Measurements from ENCODE around the gene KRT84. TPM values are rescaled to one million over a fixed set of nuclear protein-coding genes. Genes with fewer than 3 reads are reported as not detected.

Gene KRT84
- total and polyA plus RNA-seq, 2 of the 4 experiments (the other 2 are of a cell fraction), result not detected

DNA sequence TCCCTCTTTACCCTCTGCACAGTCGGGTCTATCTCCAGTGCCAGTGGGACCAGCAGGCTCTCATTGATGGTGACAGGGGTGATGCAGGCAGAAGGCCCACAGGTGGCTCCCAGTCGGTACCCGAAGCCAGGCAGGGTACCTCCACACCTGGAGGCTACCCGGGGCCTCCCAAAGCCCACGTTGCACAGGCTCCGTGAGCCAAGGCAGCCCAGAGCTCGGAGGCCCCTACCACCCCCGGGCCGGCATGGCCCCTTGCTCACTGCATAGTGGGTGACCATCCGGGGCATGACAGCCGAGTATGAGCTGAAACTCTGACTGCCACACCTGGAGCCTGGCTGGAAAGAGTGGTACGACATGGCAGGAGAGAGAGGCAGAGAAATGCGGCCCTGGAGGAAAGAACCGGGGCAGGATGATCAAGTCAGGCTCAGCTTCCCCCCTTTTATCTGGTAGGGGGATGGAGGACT is 20.5 kb upstream of the KRT84 start, which contains the start of gene KRT82:
Gene KRT82, minus strand, starts transcription at position 414 of the 464 bp plus-strand sequence. Its CDS starts 58 bp downstream, at position 356.
- Histone ChIP-seq H3K9ac (ENCODE audit: low read depth, low read length) (no peak within 1 kb of the TSS), H3K9me3 (ENCODE audit: control insufficient read depth, insufficient read depth, low read length) (no peaks in the 10 kb centered on the region), H3K4ac (ENCODE audit: low read depth, low read length) (no peak within 1 kb of the TSS), H3K18ac (ENCODE audit: low read depth, low read length) (no peak within 1 kb of the TSS), H3K79me1 (ENCODE audit: low read depth in 1 of 2, low read length in 2 of 2) (no peaks in the 10 kb centered on the region), H2AK5ac (ENCODE audit: low read depth, low read length) (no peak within 1 kb of the TSS), H4K8ac (ENCODE audit: low read depth in 2 of 2, low read length in 2 of 2) (no peak within 1 kb of the TSS), H3K4me3 (ENCODE audit: insufficient read depth, low read depth, low read length) (no peak within 1 kb of the TSS), H3K27me3 (ENCODE audit: control insufficient read depth, insufficient read depth, low read length) (peaks cover 50% of the 10 kb centered on the region), H3K14ac (replicated peaks; ENCODE audit: low read depth, low read length) (no peak within 1 kb of the TSS), H3K27ac (ENCODE audit: insufficient read depth, low read length) (no peak within 1 kb of the TSS), H3K4me2 (ENCODE audit: low read depth, low read length) (no peak within 1 kb of the TSS), H4K5ac (ENCODE audit: low read depth, low read length) (no peak within 1 kb of the TSS), H2AK9ac (replicated peaks; ENCODE audit: low read depth, low read length, poor library complexity) (no peak within 1 kb of the TSS), H2BK5ac (ENCODE audit: low read depth, low read length, poor library complexity, severe bottlenecking) (no peak within 1 kb of the TSS), H3K56ac (ENCODE audit: extremely low read depth, insufficient read depth, low read length) (no peak within 1 kb of the TSS), H3K36me3 (ENCODE audit: control insufficient read depth, insufficient read depth, low read length) (no peaks in the 10 kb centered on the region), H2BK15ac (ENCODE audit: low read depth, low read length) (no peak within 1 kb of the TSS), H2BK120ac (ENCODE audit: low read depth, low read length) (no peak within 1 kb of the TSS), H4K20me1 (ENCODE audit: insufficient read depth, low read length) (no peaks in the 10 kb centered on the region), H2BK20ac (ENCODE audit: low read depth, low read length) (no peak within 1 kb of the TSS), H2AFZ (replicated peaks; ENCODE audit: low read length, poor library complexity) (no peak within 1 kb of the TSS), H3K4me1 (ENCODE audit: control insufficient read depth, insufficient read depth, low read length) (no peaks in the 10 kb centered on the region), H4K91ac (ENCODE audit: insufficient read depth, low read depth, low read length) (no peak within 1 kb of the TSS), H3K23ac (ENCODE audit: low read depth, low read length) (no peak within 1 kb of the TSS), H3K9me1 (ENCODE audit: insufficient read depth, low read length) (no peaks in the 10 kb centered on the region)
- no peak for ATAC-seq (ENCODE audit: low read depth)
- dilution Hi-C loops (cut with HindIII; ENCODE audit: low sequenced_read_pairs, unreplicated experiment) (no loop called here), in situ Hi-C loops (cut with MboI; ENCODE audit: low sequenced_read_pairs) (no loop called here), intact Hi-C loops (cut with micrococcal nuclease) (no loop called here)
- CTCF ChIA-PET, result no interaction called here
- BruUV-seq (replicated peaks), result no TSS peak
- WGBS, 2 experiments (ENCODE audit: extremely low coverage in 2 of 2, insufficient read length in 1 of 2), result 58% methylated on average over 5 of the region's 14 CpGs; no CpG with 5 or more reads in 1 of the 2 experiments
- no peak for DNase-seq
- TF ChIP-seq, protein P1, sequence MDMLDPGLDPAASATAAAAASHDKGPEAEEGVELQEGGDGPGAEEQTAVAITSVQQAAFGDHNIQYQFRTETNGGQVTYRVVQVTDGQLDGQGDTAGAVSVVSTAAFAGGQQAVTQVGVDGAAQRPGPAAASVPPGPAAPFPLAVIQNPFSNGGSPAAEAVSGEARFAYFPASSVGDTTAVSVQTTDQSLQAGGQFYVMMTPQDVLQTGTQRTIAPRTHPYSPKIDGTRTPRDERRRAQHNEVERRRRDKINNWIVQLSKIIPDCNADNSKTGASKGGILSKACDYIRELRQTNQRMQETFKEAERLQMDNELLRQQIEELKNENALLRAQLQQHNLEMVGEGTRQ (IDR thresholded peaks at IDR 0.05; ENCODE audit: low read depth, low read length), result no peak
- TF ChIP-seq RFX5 (IDR thresholded peaks at IDR 0.05; ENCODE audit: low read depth, low read length) (no peak), CEBPB (IDR thresholded peaks at IDR 0.05; ENCODE audit: low read depth, low read length) (no peak), FOS (IDR thresholded peaks at IDR 0.05; ENCODE audit: low read depth, low read length) (no peak), MAFK (IDR thresholded peaks at IDR 0.05; ENCODE audit: low read depth, low read length) (no peak), BHLHE40 (IDR thresholded peaks at IDR 0.05; ENCODE audit: low read depth, low read length) (no peak), MAZ (IDR thresholded peaks at IDR 0.05; ENCODE audit: borderline replicate concordance, low read depth, low read length) (no peak), MXI1 (IDR thresholded peaks at IDR 0.05; ENCODE audit: borderline replicate concordance, low read depth, low read length) (no peak), RCOR1 (IDR thresholded peaks at IDR 0.05; ENCODE audit: insufficient replicate concordance, low read length) (no peak), SMC3 (IDR thresholded peaks at IDR 0.05; ENCODE audit: low read depth, low read length) (no peak), CHD1 (IDR thresholded peaks at IDR 0.05; ENCODE audit: low read depth, low read length) (no peak), NFE2L2 (IDR thresholded peaks at IDR 0.05; ENCODE audit: low read depth, low read length) (no peak), POLR2A (IDR thresholded peaks at IDR 0.05; ENCODE audit: low read depth, low read length) (no peak), RAD21 (IDR thresholded peaks at IDR 0.05; ENCODE audit: low read length) (no peak)
- TF ChIP-seq, protein P2, sequence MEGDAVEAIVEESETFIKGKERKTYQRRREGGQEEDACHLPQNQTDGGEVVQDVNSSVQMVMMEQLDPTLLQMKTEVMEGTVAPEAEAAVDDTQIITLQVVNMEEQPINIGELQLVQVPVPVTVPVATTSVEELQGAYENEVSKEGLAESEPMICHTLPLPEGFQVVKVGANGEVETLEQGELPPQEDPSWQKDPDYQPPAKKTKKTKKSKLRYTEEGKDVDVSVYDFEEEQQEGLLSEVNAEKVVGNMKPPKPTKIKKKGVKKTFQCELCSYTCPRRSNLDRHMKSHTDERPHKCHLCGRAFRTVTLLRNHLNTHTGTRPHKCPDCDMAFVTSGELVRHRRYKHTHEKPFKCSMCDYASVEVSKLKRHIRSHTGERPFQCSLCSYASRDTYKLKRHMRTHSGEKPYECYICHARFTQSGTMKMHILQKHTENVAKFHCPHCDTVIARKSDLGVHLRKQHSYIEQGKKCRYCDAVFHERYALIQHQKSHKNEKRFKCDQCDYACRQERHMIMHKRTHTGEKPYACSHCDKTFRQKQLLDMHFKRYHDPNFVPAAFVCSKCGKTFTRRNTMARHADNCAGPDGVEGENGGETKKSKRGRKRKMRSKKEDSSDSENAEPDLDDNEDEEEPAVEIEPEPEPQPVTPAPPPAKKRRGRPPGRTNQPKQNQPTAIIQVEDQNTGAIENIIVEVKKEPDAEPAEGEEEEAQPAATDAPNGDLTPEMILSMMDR (conservative IDR thresholded peaks at IDR 0.05; ENCODE audit: low read depth, low read length), result no peak
- TF ChIP-seq, protein P3, sequence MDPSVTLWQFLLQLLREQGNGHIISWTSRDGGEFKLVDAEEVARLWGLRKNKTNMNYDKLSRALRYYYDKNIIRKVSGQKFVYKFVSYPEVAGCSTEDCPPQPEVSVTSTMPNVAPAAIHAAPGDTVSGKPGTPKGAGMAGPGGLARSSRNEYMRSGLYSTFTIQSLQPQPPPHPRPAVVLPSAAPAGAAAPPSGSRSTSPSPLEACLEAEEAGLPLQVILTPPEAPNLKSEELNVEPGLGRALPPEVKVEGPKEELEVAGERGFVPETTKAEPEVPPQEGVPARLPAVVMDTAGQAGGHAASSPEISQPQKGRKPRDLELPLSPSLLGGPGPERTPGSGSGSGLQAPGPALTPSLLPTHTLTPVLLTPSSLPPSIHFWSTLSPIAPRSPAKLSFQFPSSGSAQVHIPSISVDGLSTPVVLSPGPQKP (IDR thresholded peaks at IDR 0.05; ENCODE audit: borderline replicate concordance, low read depth, low read length), result no peak
- POLR2A ChIA-PET (ENCODE audit: unreplicated experiment), result no interaction called here
